Body of pancreas (tissue), 4 donors: Measurements from ENCODE around the gene GANAB.

Source experiments
- POLR2A ChIP-seq, 3 donors: fragments of 450-650 bp; IDR thresholded peaks; one replicate each; pipeline ENCODE4 v1.6.1; 2016; ENCODE audit warnings: antibody characterized with exemption in 3 of 3, mild to moderate bottlenecking in 2 of 3
- TF ChIP-seq, protein P1 (sequence below), 7 experiments: fragments of 450-650 bp in 4 of 7; fragments of 200-600 bp in 3 of 7; sonication (generic) in 3 of 7; IDR thresholded peaks; one replicate each; pipeline ENCODE4 v1.5.1; 2016 to 2019; ENCODE audit warnings: antibody characterized with exemption in 7 of 7

GRCh38 chr11:62627713-62628112, 18.7 kb downstream of the GANAB start:
- no peak for TF ChIP-seq POLR2A (IDR thresholded peaks at IDR 0.05)
- TF ChIP-seq, protein P1, sequence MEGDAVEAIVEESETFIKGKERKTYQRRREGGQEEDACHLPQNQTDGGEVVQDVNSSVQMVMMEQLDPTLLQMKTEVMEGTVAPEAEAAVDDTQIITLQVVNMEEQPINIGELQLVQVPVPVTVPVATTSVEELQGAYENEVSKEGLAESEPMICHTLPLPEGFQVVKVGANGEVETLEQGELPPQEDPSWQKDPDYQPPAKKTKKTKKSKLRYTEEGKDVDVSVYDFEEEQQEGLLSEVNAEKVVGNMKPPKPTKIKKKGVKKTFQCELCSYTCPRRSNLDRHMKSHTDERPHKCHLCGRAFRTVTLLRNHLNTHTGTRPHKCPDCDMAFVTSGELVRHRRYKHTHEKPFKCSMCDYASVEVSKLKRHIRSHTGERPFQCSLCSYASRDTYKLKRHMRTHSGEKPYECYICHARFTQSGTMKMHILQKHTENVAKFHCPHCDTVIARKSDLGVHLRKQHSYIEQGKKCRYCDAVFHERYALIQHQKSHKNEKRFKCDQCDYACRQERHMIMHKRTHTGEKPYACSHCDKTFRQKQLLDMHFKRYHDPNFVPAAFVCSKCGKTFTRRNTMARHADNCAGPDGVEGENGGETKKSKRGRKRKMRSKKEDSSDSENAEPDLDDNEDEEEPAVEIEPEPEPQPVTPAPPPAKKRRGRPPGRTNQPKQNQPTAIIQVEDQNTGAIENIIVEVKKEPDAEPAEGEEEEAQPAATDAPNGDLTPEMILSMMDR (IDR thresholded peaks at IDR 0.05), result no peak
